AG04450 (cell line): ENCODE data around the gene BCKDHA. TPM values are rescaled to one million over a fixed set of nuclear protein-coding genes. Genes with fewer than 3 reads are reported as not detected.

Experiments
- CTCF ChIA-PET: fragments of 300-600, 350-600 bp; formaldehyde crosslinking; extraction: SDS; loops from one replicate; lab custom pipeline; 2022; ENCODE audit warnings: antibody characterized with exemption, inconsistent platforms; lab: Charles Lee
- POLR2A ChIA-PET: fragments of 350-600 bp; formaldehyde crosslinking; extraction: SDS; loops from one replicate; lab custom pipeline; 2021; ENCODE audit warnings: antibody characterized with exemption, inconsistent platforms; lab: Yijun Ruan, JAX
- DNase-seq: peaks from one replicate; pipeline ENCODE4 v3.0.0-alpha.2; 2011; ENCODE audit warnings: low read depth, low spot score
- H3K27ac ChIP-seq: one replicate; pipeline ENCODE4 v1.5.1; 2012; ENCODE audit warnings: low read depth, low read length, control low read depth
- H3K27me3 ChIP-seq: one replicate; pipeline ENCODE4 v1.6.0; 2012; ENCODE audit warnings: low read length; ENCODE audit not compliant: control insufficient read depth, insufficient read depth
- H3K4me3 ChIP-seq: 2 replicates; pipeline ENCODE4 v1.5.1; 2011; ENCODE audit warnings: mild to moderate bottlenecking, low read depth, low read length, control low read depth
- H3K9me3 ChIP-seq: 2 replicates; pipeline ENCODE4 v1.5.1; 2012; ENCODE audit warnings: low read length; ENCODE audit not compliant: control insufficient read depth, insufficient read depth
- CTCF ChIP-seq: IDR thresholded peaks from 2 replicates; pipeline ENCODE4 v1.5.1; 2011; ENCODE audit warnings: low read depth, low read length, control low read depth, inconsistent platforms
- polyA plus RNA-seq: library from polyadenylated mRNA; depleted of rRNA; stranded (reverse); fragments of >200 nt; gene quantifications from 2 replicates; pipeline ENCODE4 v1.2.3, GENCODE V29; 2011

Gene BCKDHA
- polyA plus RNA-seq, 1 experiment, result 15.3 TPM

DNA sequence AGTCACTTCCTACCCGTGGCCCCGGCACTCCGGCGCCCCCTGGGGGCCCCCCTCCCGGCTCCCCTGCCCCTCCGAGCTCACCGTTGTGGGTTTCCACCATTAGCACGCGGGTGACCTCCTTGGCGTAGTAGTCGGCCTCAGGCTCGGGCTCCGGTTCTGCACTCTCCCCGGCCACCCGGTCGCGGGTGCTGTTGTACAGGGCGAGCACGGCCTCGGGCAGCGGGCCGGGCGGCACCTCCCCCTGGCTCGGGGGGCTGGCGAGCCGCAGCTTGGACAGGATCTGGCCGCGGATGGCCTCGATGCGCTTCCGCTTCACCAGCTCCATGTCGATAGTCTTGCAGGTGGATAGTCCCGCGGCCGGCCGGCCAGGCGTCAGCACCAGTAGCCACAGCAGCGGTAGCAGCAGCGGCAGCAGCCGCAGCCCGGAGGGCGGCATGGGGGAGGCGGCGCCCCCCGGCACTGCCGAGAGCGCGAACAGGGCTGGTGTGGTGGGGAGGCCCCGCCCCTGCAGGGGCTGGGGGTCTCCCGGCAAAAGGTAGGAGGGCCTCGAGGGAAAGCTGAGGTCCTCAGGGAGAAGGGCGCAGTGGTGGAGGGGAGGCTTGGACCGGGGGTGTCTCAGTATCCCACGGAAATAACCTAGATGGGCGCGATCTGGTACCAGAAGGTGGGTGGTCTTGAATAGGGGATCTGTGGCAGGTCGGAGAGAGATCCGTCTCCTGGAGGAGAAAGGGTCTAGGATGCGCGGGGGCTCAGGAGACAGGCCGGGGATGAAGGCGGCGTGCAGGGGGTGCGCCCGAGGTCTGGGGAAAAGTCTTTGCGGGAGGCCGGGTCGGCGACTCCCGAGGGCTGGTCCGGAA is 44.8 kb upstream of the BCKDHA start:
- ChIA-PET POLR2A (interaction anchor here (0.6 to 3.0 kb wide), 7 partner anchors 10 to 55 kb away, joined by 3 to 43 read pairs (median 6); partner anchors contain the start of genes B9D2 and CCDC97), CTCF (interaction anchor here (0.5 to 2.8 kb wide), 12 partner anchors 11 to 657 kb away, joined by 3 to 16 read pairs (median 4); partner anchors contain the start of gene B9D2)
- no peaks in the 10 kb centered on the region for H3K27me3 ChIP-seq
- no peaks in the 10 kb centered on the region; the same call in 1 of the 2 replicates for H3K9me3 ChIP-seq
- DNase-seq, result no peak
- peak; percentile 65 for TF ChIP-seq CTCF
- H3K4me3 ChIP-seq, result peak overlapping the region; percentile 91
- peak overlapping the region; percentile 21 for H3K27ac ChIP-seq

DNA sequence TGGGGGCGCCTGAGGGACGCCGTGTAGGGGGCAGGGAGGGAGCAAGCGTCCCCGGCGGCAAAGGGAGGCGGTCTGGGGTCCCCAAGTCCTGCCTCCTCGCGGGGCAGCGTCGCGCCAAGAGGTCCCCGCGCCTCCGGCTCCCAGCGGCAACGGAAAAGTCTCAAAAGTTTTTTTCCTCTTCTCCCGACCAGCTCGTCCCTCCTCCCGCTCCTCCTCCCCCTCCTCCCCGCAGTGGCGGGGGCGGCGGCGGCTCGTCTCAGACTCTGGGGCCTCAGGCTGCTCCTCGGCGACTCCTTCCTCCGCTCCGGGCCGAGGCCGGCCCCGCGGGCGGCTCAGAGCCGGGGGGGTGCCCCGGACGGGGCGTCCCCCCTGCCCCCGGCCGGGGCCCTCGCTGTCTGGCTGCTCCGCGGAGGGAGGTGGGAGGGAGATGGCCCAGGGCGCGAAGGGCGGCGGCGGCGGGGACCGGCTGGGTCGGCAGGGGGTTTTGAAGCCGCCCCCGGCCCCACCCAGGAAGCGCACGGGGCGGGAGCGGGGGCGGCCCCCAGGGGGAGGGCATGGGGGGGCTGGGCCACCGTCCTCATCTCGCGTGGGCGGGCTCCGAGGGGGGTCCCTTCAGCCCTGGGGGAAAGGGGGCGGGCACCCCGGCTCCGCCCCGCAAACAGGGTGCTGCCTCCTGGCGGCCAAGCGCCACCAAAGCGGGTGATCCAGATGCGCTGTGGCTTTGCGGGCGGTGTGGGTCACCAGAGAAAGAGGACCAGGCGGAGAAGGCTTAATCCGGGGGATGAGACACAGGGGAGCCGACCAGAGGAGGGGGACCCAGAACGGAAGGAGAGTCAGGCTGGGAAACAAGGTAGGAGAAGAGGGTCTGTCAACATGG is 43.9 kb upstream of the BCKDHA start, which contains the start of gene TGFB1:
Gene TGFB1, minus strand, starts transcription at position 457 of the 877 bp plus-strand sequence. CDS start 878 bp downstream, outside the sequence.
- Histone ChIP-seq H3K27ac (peak within 1 kb of the TSS; percentile 21), H3K4me3 (peak within 1 kb of the TSS; percentile 91), H3K9me3 (no peaks in the 10 kb centered on the region; the same call in 1 of the 2 replicates), H3K27me3 (no peaks in the 10 kb centered on the region)
- POLR2A ChIA-PET, result interaction anchor here (0.6 to 3.0 kb wide), 6 partner anchors 10 to 45 kb away, joined by 3 to 43 read pairs (median 6); partner anchors contain the start of genes B9D2 and CCDC97
- peak; percentile 76 for DNase-seq
- TF ChIP-seq CTCF, result peak; percentile 87
- CTCF ChIA-PET, result interaction anchor here (0.6 to 2.8 kb wide), 7 partner anchors 10 to 656 kb away, joined by 3 to 16 read pairs (median 4); partner anchors contain the start of gene B9D2

DNA sequence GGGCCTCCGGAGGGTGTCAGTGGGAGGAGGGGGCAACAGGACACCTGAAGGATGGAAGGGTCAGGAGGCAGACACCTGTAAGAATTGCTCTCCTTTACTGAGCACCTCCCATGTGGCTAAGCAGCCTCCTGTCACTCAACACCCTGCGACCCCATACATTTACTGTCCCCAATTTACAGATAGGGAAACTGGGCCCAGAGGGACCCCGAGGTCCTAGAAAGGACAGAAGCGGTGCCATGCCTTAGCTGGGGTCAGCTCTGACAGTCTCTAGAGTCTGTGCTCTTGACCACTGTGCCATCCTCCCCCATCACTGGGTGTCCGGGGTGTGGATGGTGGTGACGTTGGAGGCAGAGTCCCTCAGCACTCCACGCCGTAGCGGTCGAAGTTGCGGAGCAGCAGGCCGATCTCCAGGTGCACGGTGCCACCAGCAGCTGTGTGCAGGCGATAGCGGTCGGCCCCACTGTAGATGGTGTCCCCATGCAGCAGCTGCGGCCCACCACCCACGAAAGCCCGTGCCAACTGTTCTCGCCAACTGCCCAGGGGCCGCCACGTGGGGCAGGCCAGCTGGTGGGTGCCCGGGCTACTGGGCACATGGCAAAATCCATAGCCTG is 43.2 kb upstream of the BCKDHA start:
- no peaks in the 10 kb centered on the region; the same call in 1 of the 2 replicates for H3K9me3 ChIP-seq
- H3K27ac ChIP-seq, result peak overlapping the region; percentile 21
- H3K4me3 ChIP-seq, result peak overlapping the region; percentile 91
- DNase-seq, result no peak
- H3K27me3 ChIP-seq, result no peaks in the 10 kb centered on the region
- ChIA-PET CTCF (interaction anchor here (0.5 to 2.2 kb wide), 7 partner anchors 9 to 85 kb away, joined by 3 to 13 read pairs (median 3); partner anchors contain the start of genes B9D2 and DMAC2), POLR2A (no interaction called here)
- TF ChIP-seq CTCF, result no peak

- no peak for DNase-seq
- CTCF ChIA-PET, result interaction anchor here (0.5 to 2.2 kb wide), 11 partner anchors 8 to 163 kb away, joined by 3 to 13 read pairs (median 4); partner anchors contain the start of genes B9D2 and DMAC2
- no peaks in the 10 kb centered on the region for H3K27me3 ChIP-seq
- no peaks in the 10 kb centered on the region; the same call in 1 of the 2 replicates for H3K9me3 ChIP-seq
- no peak overlapping the region for H3K27ac ChIP-seq
- TF ChIP-seq CTCF, result no peak
- POLR2A ChIA-PET, result no interaction called here
- H3K4me3 ChIP-seq, result no peak overlapping the region
Observed at GRCh38 chr19:41355035-41355434, 42.6 kb upstream of the BCKDHA start.
